ENCODE measurements around the gene NKRF.
"Not testable (repeated sequence)": the region's sequence is repeated elsewhere in the genome, so short reads cannot be mapped to it uniquely, and the experiment has no call there.

NKRF gene

DNA sequence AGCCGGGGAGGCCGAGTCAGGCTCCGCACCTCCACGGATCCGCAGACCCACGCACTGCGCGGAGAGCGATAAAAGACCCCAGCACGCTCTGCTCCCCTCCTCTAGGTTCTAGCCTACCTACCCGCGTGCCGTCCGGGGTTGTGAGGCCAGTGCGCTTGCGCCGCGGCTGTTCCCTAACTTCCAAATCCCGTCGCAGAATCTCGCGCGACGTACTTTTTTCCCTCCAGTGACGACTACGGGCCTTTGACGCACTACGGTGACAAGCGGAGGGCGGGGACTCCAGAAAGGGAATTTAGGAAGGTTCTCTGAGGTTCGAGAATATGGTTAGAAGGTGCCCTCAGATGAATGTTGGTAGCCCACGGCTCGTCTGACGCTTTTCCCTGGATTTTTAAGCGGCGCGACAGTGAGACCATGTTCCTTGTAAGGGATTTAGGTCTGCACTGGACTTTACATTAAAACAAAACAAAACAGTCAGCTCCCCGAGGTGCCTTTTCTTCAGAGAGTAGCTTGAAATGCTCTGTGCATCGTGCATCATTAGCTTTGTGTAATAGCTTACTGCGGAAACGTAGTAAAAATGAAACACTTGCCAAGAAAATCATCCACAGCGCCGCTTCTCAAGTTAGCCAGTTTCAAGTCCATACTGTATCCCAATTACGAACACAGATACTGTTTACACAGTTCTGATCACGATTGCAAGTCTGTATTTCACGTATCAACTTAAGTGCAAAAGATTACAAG lies at the start of gene NKRF:
TSS of gene NKRF (minus strand) at position 145 of the 738 bp plus-strand sequence.
- peak; percentile 73 for DNase-seq (ENCODE audit: low read depth)

DNA sequence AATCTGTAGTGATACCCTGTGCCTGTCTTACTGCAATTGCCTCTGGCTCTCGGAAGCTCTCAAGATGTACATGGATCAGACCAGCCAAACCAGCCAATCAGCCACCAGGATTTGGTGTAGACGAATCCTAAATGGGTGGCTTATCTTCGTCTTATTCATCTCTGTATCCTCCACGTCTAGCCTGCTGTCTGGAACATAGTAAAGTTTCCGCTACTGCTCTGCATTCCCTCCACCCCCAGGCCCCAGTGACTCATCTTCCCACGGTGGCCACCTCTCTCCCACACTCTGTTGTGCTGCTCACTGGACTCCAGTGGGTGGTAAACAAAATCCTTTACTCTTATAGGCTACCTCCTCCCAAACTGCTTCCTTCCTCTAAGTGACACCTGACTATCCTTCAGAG lies 48.9 kb upstream of the NKRF start:
- no peak for DNase-seq (ENCODE audit: low read depth)

- no peak for DNase-seq (ENCODE audit: low read depth)
These were observed 47.9 kb upstream of the NKRF start for GRCh38 chrX:119654112-119654531.

DNA sequence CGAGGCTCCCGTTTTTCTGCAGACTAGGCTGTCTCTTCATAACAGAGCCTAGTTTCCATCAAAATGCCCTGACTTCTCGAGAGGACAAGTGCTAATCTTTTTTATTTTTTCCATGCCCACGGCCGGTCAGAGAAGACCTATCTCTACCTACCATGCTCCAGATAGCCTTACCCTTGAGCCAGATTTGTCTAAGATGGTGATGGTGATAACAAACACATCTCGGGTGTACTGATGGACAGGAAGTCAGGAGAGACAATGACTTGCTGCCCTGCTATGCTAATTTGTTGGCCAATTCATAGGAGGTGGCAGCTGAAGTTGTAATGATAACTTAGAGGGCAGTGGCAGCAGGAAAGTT lies 42.2 kb upstream of the NKRF start:
- no peak for DNase-seq (ENCODE audit: low read depth)

- DNase-seq (ENCODE audit: low read depth): no peak
These were observed 41.6 kb upstream of the NKRF start for GRCh38 chrX:119647552-119648420.

GRCh38 chrX:119647089-119647488 lies 40.9 kb upstream of the NKRF start:
- no peak for DNase-seq (ENCODE audit: low read depth)

DNA sequence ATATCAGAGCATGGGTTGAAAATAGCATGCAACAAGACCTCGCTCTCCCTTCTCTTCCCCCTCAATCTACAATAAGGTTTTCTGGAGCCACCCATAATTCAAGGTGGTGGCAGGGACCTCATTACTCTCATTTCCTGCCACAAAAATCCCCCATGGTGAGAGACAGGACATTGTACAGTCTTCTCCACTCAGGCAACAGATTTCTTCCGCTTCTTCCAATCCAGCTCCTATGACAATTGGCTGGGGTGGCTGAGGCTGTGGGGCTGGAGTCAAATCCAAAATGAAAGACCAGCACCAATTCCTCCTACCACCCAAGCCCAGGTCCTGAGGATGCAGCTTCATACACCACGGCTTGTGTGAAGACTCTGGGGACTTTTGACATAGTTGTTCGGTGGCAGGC lies 40.3 kb upstream of the NKRF start:
- DNase-seq (ENCODE audit: low read depth): no peak

- DNase-seq (ENCODE audit: low read depth): no peak
These were observed 37.5 kb upstream of the NKRF start for GRCh38 chrX:119643696-119644095.

DNA sequence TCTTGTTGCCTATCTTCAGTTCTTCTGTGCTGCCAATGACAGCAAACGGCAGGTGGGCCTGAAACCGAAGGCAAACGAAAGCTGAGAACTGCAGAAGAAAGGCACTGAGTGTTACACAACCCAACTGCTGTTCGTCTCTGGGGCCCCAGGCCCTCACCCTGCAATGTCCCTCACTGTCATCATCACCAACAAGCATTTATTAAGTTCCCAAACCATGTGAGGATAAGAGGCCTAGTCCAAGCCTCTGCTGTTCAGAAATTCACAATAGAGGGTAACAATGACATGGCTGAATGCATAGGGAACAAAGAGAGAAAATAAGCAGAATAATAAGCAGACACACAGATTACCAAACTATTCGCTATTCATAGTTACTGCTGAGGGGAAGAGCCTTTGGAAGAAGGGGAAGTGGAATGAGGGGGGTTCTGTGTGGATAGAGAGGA lies 34.5 kb upstream of the NKRF start:
- no peak for DNase-seq (ENCODE audit: low read depth)

GRCh38 chrX:119638725-119639471 lies 32.7 kb upstream of the NKRF start:
- no peak for DNase-seq (ENCODE audit: low read depth)

GRCh38 chrX:119637421-119637820 lies 31.2 kb upstream of the NKRF start:
- not testable (repeated sequence) for DNase-seq (ENCODE audit: low read depth)

- DNase-seq (ENCODE audit: low read depth): no peak
These were observed 30.2 kb upstream of the NKRF start for GRCh38 chrX:119636419-119636818.

- no peak for DNase-seq (ENCODE audit: low read depth)
These were observed 29.6 kb upstream of the NKRF start for GRCh38 chrX:119635799-119636198.

GRCh38 chrX:119635179-119635578 lies 29.0 kb upstream of the NKRF start:
- DNase-seq (ENCODE audit: low read depth): no peak

DNA sequence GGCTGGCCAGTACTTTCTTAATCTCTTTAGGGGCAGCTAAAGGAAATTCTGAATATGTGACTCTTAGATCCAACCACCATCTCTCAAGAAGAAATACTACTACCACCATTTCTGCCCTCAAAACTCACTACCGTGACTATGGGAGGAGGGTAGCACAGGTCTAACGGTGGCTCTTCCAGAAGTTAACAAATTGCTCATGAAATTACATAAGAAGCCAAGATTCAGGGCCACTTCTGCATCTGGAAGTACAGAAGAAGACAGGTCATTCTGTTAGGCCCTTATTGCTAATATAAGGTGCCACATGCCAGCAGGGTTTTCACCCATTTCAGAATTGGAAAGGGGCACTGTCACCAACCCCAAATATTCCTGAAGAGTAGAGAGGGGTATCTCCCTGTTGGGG lies 19.6 kb upstream of the NKRF start:
- no peak for DNase-seq (ENCODE audit: low read depth)

DNA sequence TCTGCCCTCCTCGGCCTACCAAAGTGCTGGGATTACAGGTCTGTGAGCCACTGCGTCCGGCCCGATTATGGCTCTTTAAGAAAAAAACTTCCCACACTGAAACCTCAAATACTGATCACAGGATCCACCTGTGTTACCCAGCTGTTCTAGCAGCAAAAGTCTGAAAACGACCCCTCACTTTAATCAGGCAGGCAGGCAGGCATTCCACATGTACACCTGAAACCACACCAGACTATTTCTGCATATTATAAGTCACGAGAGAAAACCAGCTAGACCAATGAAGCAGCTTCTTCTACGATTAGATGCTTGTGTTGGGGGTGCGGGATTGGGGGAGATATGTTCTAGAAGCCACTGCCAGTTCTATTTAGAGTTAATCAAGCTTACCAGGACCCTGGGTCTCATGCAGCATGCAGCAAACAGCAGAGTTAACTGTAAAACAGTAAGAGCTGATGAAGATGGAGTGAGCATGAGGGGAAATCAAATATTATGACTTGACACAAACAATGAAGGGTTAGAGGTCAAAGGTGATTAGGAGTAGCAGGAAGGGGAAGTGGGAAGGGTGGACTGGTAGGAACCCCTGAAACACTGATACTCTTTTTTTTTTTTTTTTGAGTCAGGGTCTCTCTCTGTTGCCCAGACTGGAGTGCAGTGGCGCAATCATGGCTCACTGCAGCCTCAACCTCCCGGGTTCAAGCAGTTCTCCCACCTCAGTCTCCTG lies 18.9 kb upstream of the NKRF start:
- DNase-seq (ENCODE audit: low read depth): no peak

DNA sequence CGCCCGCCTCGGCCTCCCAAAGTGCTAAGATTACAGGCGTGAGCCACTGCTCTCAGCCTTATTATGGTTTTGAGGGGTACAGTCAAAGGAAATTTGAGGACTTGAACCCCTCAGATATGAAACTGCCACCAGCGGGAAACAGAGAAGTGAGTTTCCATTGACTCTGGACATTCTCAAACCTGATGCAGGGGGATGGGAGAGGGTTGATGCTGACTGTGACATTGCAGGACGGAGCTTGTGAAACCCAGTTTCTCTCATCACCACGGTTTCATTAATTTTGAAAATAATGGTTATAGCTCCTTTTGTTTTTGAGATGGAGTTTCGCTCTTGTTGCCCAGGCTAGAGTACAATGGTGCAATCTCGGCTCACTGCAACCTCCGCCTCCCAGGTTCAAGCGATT lies 18.2 kb upstream of the NKRF start:
- no peak for DNase-seq (ENCODE audit: low read depth)

DNA sequence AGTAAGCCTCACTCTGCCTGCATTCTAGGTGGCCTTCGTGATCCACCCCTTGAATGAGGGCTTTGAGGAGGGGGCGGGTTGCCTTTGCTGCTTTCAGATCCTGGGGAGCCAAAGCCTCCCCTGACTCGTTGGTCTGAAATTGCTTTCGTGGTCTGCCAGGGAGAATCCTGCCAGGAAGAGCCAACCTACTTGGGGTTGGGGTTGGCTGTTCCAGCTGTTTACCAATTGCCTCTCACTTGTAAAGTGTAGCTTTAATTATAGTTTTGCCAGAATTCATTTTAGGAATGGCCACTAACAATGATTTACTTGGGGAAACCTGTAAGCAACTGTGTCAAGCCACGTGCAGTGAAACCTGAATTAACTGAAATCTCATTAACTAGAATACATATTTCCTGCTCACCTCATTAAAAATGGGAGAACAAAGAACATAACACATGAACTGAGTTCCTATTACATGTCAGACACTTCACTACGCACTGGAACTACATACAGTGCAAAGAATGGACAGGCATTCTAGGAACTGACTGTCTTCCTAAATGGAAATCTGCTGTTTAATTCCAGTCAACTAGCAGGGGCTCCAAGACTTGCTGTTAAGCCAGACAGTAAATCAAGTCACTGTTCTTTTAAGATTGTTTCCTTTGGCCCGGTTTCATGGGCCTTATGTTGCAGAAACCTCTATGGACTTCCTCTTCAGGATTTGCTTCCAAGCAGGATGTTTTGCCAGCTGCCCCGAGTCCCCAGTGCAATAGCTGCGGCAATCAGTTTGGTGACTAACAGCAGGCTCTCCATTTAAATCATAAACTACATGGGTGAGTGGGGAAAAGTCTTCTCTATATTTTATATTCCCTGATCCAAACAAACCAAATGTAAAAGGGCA lies 16.4 kb upstream of the NKRF start:
- DNase-seq (ENCODE audit: low read depth): no peak

GRCh38 chrX:119618439-119618838 lies 12.2 kb upstream of the NKRF start:
- DNase-seq (ENCODE audit: low read depth): no peak

DNA sequence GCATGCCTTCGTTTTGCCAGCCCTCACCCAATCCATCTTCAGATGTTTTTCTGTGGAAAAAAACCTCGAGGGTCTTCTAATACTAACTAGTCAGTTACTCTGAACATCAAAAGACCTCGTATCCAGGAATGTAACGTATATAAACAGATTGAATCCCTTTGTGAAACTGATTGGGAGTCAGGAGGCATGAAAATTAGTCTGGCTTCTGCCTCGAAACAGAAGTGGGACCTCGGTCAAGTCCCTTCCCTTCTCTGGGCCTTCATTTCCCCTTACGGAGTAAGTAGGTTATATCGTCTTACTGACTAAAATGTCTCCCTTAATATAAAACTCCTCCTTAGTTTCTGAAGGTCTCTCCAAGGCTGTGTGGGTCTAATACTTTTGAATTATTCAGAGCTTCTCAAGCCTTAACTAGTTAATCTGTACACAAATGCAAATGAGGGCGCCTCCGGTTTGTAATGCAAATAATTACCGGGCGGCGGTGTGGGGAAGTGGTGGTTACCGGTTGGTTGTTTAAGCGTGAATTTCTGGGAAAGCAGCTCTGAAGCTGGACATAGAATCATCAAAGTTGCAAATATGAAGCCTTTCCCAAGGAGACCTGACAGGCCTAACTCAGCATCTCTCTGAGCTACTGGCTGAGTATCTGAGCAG lies 11.4 kb upstream of the NKRF start:
- no peak for DNase-seq (ENCODE audit: low read depth)

- no peak for DNase-seq (ENCODE audit: low read depth)
These were observed 8.6 kb upstream of the NKRF start for GRCh38 chrX:119614776-119615175.
